AML-193 (cell line): Measurements from ENCODE around the gene SFRP4.
"Not testable (repeated sequence)": the region's sequence is repeated elsewhere in the genome, so short reads cannot be mapped to it uniquely, and the experiment has no call there.

Experiments used
- DNase-seq, 2 experiments: peaks; one replicate each; lab custom pipeline; 2025; lab: John Stamatoyannopoulos, UW

The SFRP4 gene

GRCh38 chr7:37916673-37917660, at the start of gene SFRP4:
TSS of gene SFRP4 (minus strand) at chr7:37916817. CDS start at chr7:37916537, 280 bp downstream.
- DNase-seq = peak; percentile 63 to 67

DNA sequence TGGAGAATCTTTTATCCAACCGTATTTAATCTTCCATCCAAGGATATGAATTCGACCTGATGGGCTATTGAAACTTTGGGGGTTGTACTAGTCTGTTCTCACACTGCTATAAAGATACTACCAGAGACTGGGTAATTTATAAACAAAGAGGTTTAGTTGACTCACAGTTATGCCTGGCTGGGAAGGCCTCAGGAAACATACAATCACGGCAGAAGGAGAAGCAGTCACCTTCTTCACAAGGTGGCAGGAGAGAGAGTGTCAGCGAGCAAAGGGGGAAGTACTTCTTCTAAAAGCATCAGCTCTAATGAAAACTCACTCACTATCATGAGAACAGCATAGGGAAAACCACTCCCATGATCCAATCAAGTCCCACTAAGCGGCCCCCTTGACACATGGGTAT, 47.6 kb upstream of the SFRP4 start:
- no peak for DNase-seq

GRCh38 chr7:37961251-37961650, 44.6 kb upstream of the SFRP4 start:
- no peak for DNase-seq

- DNase-seq = no peak
Observed at GRCh38 chr7:37960483-37960882, 43.9 kb upstream of the SFRP4 start.

- no peak for DNase-seq
Observed at GRCh38 chr7:37957221-37957970, 40.8 kb upstream of the SFRP4 start.

GRCh38 chr7:37956791-37957190, 40.2 kb upstream of the SFRP4 start:
- DNase-seq = no peak

DNA sequence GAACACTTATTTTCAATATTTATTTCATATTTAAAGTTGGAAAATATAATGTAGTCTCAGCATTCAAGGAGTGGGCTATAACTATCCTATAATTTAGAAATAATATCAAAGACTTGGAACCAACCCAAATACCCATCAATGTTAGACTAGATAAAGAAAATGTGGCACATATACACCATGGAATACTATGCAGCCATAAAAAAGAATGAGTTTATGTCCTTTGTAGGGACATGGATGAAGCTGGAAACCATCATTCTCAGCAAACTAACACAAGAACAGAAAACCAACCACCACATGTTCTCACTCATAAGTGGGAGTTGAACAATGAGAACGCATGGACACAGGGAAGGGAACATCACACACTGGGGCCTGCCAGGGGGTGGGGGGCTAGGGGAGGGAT, 37.6 kb upstream of the SFRP4 start:
- not testable (repeated sequence) for DNase-seq

DNA sequence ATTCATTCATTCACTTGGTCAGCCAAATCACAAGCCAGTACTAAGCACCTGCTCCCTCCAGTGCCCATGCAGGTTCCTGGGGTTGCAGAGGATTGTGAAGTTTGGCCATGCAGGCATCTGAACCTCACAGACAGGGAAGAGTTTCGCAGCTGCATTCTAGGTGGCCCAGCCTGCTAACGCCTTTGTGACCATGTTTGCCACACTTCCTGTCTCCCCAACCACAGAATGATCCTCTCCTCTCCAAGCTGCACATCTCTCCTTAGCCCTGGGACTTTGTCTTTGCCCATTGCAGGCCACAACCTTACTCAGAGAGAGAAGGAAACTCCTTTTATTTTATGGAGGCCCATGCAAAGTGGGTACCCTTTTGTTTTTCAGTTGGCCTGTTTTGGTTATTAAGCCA, 35.6 kb upstream of the SFRP4 start:
- peak; percentile 63 to 73 for DNase-seq

GRCh38 chr7:37947941-37948210, 31.3 kb upstream of the SFRP4 start:
- no peak for DNase-seq

GRCh38 chr7:37947138-37947940, 30.7 kb upstream of the SFRP4 start:
- no peak for DNase-seq

DNA sequence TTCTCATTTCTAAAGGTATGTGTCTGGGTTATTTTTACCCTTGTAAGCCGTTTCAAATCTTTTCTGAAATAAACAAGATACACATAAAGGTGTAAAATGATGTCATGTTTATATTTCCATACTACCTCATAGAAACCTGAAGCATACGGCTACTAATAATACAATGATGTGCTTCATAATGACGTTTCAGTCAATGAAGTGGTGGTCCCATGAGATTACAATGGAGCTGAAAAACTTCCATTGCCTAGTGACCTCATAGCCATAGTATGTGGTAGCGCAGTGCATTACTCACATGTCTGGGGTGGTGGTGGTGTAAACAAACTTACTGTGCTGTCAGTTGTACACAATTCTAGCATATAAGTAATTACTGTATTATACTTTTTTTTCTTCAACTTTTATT, 28.7 kb upstream of the SFRP4 start:
- no peak for DNase-seq

DNA sequence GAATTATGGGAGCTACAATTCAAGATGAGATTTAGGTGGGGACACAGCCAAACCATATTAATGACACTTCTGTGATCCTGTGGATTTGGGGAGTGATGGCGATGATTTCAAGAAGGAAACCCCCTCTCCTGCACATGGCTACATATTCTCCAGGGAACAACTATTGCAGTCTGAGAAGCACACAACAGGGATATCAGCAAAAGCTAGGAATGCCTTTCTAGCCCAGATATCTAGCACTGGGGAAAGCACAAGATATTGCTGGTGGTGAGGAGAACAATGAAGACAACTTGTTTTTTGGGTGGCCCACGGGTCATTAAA, 28.1 kb upstream of the SFRP4 start:
- DNase-seq = no peak

GRCh38 chr7:37943905-37944736, 27.5 kb upstream of the SFRP4 start:
- DNase-seq = no peak

GRCh38 chr7:37942934-37943610, 26.5 kb upstream of the SFRP4 start:
- no peak for DNase-seq

GRCh38 chr7:37933018-37933566, 16.5 kb upstream of the SFRP4 start:
- DNase-seq = no peak

- no peak for DNase-seq
Observed at GRCh38 chr7:37932543-37932942, 15.9 kb upstream of the SFRP4 start.

- DNase-seq = no peak
Observed at GRCh38 chr7:37930226-37930948, 13.8 kb upstream of the SFRP4 start.

GRCh38 chr7:37928878-37929277, 12.3 kb upstream of the SFRP4 start:
- no peak for DNase-seq

DNA sequence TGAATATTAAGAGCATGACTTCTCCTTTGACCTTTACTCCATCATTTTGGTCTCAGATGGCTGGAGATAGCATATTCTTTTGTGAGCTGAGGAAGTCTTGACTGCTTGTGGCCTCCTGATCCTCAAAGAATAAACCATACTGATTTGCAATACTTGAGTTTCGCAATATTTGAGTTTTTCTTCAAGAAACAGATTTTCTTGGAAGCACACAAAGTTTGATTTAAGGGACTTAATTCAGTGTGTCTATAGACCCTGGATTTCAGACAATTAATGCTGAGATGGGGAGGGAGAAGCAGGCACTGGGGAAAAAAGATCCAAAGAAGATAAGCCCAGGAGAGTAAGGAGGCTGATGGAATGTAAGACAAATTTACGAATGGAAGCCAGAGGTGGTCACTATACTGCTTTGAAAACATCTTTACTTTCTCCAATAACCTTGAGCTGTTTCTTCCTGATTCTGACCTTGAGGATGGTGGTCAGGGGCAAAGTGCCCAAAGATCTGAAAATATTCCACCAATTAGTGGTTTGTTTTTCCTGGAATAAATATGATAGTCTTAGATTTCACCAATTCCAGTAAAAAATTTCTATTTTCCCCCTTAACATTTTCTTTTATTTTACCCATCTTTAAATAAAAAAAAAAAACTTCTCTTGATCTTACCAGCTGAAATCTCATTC, 11.3 kb upstream of the SFRP4 start:
- DNase-seq = peak; percentile 21 to 36

GRCh38 chr7:37925620-37926019, 9.0 kb upstream of the SFRP4 start:
- DNase-seq = no peak
